ENCODE results near the gene RUBCNL. TPM values are rescaled to one million over a fixed set of nuclear protein-coding genes. Genes with fewer than 3 reads are reported as not detected.

RUBCNL gene
- polyA plus RNA-seq, 3 donors = 1.5 to 14.5 (median 2.8) TPM

DNA sequence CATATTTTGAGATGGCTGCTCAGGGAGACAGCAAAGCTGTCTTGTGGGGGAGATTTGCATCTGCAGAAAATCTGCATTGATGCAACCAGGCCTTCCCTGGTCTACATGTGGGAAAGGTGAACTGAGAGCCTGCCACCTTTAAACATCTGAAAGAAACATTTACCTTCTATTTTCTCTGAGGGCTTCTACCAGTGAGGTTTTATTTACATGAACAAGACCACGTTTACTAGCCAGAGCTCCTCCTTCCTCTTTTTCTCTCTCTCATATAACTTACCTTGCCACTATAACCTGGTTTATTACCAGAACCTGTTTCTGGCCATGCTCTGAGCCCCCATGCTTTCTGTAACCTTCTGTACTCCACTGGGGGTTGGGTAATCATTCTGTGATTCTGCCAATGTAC lies 14.4 kb upstream of the RUBCNL start:
- no peaks in the 10 kb centered on the region for H4K20me1 ChIP-seq (ENCODE audit: insufficient read depth, low read length)
- peak overlapping the region; percentile 22 for H3K4me2 ChIP-seq (replicated peaks; ENCODE audit: extremely low read depth, low read length, poor library complexity, severe bottlenecking)
- H2AFZ ChIP-seq (ENCODE audit: insufficient read depth, low read depth, low read length, poor library complexity, severe bottlenecking) = no peak overlapping the region
- H3K36me3 ChIP-seq (replicated peaks in 1 of 2; ENCODE audit: control insufficient read depth in 1 of 2, insufficient read depth in 2 of 2, low read length in 2 of 2) = no peaks in the 10 kb centered on the region
- no peaks in the 10 kb centered on the region for H3K27me3 ChIP-seq (ENCODE audit: control insufficient read depth in 2 of 2, insufficient read depth in 2 of 2, low read length in 2 of 2)
- Mint-ChIP-seq H3K9me3 (peaks cover 0 to 2% (median 0%) of the 10 kb centered on the region in 7 donors), H3K4me1 (peaks cover 65% of the 10 kb centered on the region), H3K4me3 (no peak overlapping the region), H3K27ac (peak overlapping the region; percentile 22 to 86 (median 64)), H3K27me3 (ENCODE audit: low read depth in 3 of 3) (no peaks in the 10 kb centered on the region), H3K36me3 (no peaks in the 10 kb centered on the region)
- WGBS (ENCODE audit: insufficient coverage) = no CpG with 5 or more reads among the region's 1 CpG
- no peak overlapping the region for H3K9ac ChIP-seq (ENCODE audit: insufficient read depth, low read length, poor library complexity, severe bottlenecking)
- intact Hi-C loops (cut with micrococcal nuclease) = loop anchor here (5.0 to 10.0 kb wide), 3 partner anchors 47 to 227 kb away; no protein-coding TSS in a partner anchor
- H3K79me2 ChIP-seq (ENCODE audit: insufficient read depth, low read length) = no peaks in the 10 kb centered on the region
- DNase-seq = peak in 1 of 3 donors; percentile 25
- H3K9me3 ChIP-seq (replicated peaks in 1 of 2; ENCODE audit: control insufficient read depth in 1 of 2, insufficient read depth in 1 of 2, low read length in 2 of 2) = no peaks in the 10 kb centered on the region
- peak overlapping the region in 1 of 2 donors; percentile 48 for H3K27ac ChIP-seq (ENCODE audit: low read depth in 1 of 2, low read length in 2 of 2)
- H3K4me3 ChIP-seq (replicated peaks in 1 of 3; ENCODE audit: low read depth in 2 of 3, low read length in 3 of 3) = no peak overlapping the region
- H3K4me1 ChIP-seq (ENCODE audit: control insufficient read depth in 1 of 2, insufficient read depth in 2 of 2, low read length in 2 of 2) = peaks cover 61 to 67% of the 10 kb centered on the region in 2 donors
- TF ChIP-seq, protein P1, sequence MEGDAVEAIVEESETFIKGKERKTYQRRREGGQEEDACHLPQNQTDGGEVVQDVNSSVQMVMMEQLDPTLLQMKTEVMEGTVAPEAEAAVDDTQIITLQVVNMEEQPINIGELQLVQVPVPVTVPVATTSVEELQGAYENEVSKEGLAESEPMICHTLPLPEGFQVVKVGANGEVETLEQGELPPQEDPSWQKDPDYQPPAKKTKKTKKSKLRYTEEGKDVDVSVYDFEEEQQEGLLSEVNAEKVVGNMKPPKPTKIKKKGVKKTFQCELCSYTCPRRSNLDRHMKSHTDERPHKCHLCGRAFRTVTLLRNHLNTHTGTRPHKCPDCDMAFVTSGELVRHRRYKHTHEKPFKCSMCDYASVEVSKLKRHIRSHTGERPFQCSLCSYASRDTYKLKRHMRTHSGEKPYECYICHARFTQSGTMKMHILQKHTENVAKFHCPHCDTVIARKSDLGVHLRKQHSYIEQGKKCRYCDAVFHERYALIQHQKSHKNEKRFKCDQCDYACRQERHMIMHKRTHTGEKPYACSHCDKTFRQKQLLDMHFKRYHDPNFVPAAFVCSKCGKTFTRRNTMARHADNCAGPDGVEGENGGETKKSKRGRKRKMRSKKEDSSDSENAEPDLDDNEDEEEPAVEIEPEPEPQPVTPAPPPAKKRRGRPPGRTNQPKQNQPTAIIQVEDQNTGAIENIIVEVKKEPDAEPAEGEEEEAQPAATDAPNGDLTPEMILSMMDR (IDR thresholded peaks at IDR 0.05) = no peak

DNA sequence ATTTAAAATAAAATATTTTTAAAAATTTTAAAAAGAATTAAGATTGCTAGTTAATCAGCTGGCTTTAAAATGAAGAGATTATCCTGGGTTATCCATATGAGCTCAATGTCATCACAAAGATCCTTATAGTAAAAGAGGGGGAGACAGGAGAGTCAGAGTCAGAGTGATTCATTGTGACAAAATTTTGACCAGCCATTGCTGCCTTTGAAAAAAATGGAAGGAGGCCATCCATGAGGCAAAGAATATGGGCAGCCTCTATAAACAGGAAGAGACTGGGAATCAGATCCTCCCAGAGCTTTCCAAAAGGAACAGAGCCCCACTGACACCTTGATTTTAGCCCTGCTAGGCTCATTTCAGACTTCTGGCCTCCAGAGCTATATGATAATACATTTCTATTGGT lies 9.3 kb upstream of the RUBCNL start:
- Histone ChIP-seq H3K27ac (ENCODE audit: low read depth in 1 of 2, low read length in 2 of 2) (no peak overlapping the region), H3K4me1 (ENCODE audit: control insufficient read depth in 1 of 2, insufficient read depth in 2 of 2, low read length in 2 of 2) (peaks cover 19 to 20% of the 10 kb centered on the region in 2 donors), H3K4me2 (replicated peaks; ENCODE audit: extremely low read depth, low read length, poor library complexity, severe bottlenecking) (no peak overlapping the region), H3K9me3 (replicated peaks in 1 of 2; ENCODE audit: control insufficient read depth in 1 of 2, insufficient read depth in 1 of 2, low read length in 2 of 2) (no peaks in the 10 kb centered on the region), H3K79me2 (ENCODE audit: insufficient read depth, low read length) (no peaks in the 10 kb centered on the region), H3K36me3 (replicated peaks in 1 of 2; ENCODE audit: control insufficient read depth in 1 of 2, insufficient read depth in 2 of 2, low read length in 2 of 2) (no peaks in the 10 kb centered on the region), H3K27me3 (ENCODE audit: control insufficient read depth in 2 of 2, insufficient read depth in 2 of 2, low read length in 2 of 2) (no peaks in the 10 kb centered on the region), H4K20me1 (ENCODE audit: insufficient read depth, low read length) (no peaks in the 10 kb centered on the region), H3K4me3 (replicated peaks in 1 of 3; ENCODE audit: low read depth in 2 of 3, low read length in 3 of 3) (no peak overlapping the region), H2AFZ (ENCODE audit: insufficient read depth, low read depth, low read length, poor library complexity, severe bottlenecking) (no peak overlapping the region), H3K9ac (ENCODE audit: insufficient read depth, low read length, poor library complexity, severe bottlenecking) (no peak overlapping the region)
- intact Hi-C loops (cut with micrococcal nuclease) = no loop called here
- peaks cover 0 to 2% (median 0%) of the 10 kb centered on the region in 3 donors for H3K27me3 Mint-ChIP-seq (ENCODE audit: low read depth in 3 of 3)
- TF ChIP-seq, protein P1 (IDR thresholded peaks at IDR 0.05) = no peak
- H3K4me1 Mint-ChIP-seq = peaks cover 25% of the 10 kb centered on the region
- H3K9me3 Mint-ChIP-seq = peaks cover 0 to 2% (median 0%) of the 10 kb centered on the region in 7 donors
- H3K27ac Mint-ChIP-seq = no peak overlapping the region
- H3K36me3 Mint-ChIP-seq = peaks cover 0 to 3% of the 10 kb centered on the region in 2 donors
- H3K4me3 Mint-ChIP-seq = no peak overlapping the region
- DNase-seq = no peak

Data from CD14-positive monocyte (primary cell).